IMR-90 (cell line): Measurements from ENCODE around the gene ATP2A3. TPM values are rescaled to one million over a fixed set of nuclear protein-coding genes. Genes with fewer than 3 reads are reported as not detected.

ENCODE experiments used
- ATAC-seq: fragments of 200-7000 bp; cut with Tn5 transposase; 2 replicates; pipeline ENCODE4 v1.9.1; 2020; ENCODE audit warnings: low read depth, mild to moderate bottlenecking, moderate library complexity
- BruUV-seq: library from RNA; stranded (reverse); fragments of 400-500 nt; replicated peaks from 2 replicates; lab custom pipeline; 2021; lab: Mats Ljungman, UMichigan
- CTCF ChIA-PET: fragments of 300-600 bp; formaldehyde crosslinking; extraction: SDS; loops from one replicate; lab custom pipeline; 2021; ENCODE audit warnings: antibody characterized with exemption; lab: Yijun Ruan, JAX
- POLR2A ChIA-PET: fragments of 300-600 bp; sonication (Branson Sonifier 250); formaldehyde crosslinking; loops from one replicate; lab custom pipeline; 2022; ENCODE audit warnings: antibody characterized with exemption; ENCODE audit not compliant: unreplicated experiment; lab: Charles Lee
- DNase-seq: peaks from one replicate; pipeline ENCODE4 v3.0.0; 2013
- H2AFZ ChIP-seq: replicated peaks from 2 replicates; pipeline ENCODE3; 2013; ENCODE audit warnings: low read length, mild to moderate bottlenecking; ENCODE audit not compliant: poor library complexity
- H2AK5ac ChIP-seq: 2 replicates; pipeline ENCODE4 v1.6.1; 2013; ENCODE audit warnings: low read depth, low read length, inconsistent platforms
- H2AK9ac ChIP-seq: replicated peaks from 2 replicates; pipeline ENCODE3; 2013; ENCODE audit warnings: mild to moderate bottlenecking, low read depth, low read length, moderate library complexity; ENCODE audit not compliant: poor library complexity
- H2BK120ac ChIP-seq: 2 replicates; pipeline ENCODE4 v1.6.1; 2013; ENCODE audit warnings: low read depth, low read length, inconsistent platforms
- H2BK15ac ChIP-seq: 3 replicates; pipeline ENCODE4 v1.6.1; 2013; ENCODE audit warnings: low read depth, low read length, inconsistent platforms
- H2BK20ac ChIP-seq: 2 replicates; pipeline ENCODE4 v1.6.1; 2013; ENCODE audit warnings: low read depth, mild to moderate bottlenecking, inconsistent platforms, low read length, moderate library complexity
- H2BK5ac ChIP-seq: 2 replicates; pipeline ENCODE4 v1.6.1; 2013; ENCODE audit warnings: mild to moderate bottlenecking, low read depth, low read length, inconsistent platforms; ENCODE audit not compliant: poor library complexity, severe bottlenecking
- H3K14ac ChIP-seq: replicated peaks from 2 replicates; pipeline ENCODE4 v1.6.1; 2013; ENCODE audit warnings: low read depth, low read length, inconsistent platforms
- H3K18ac ChIP-seq: 2 replicates; pipeline ENCODE4 v1.6.1; 2013; ENCODE audit warnings: low read depth, low read length, control low read depth
- H3K23ac ChIP-seq: 2 replicates; pipeline ENCODE4 v1.6.1; 2013; ENCODE audit warnings: low read depth, low read length, inconsistent platforms
- H3K27ac ChIP-seq: 2 replicates; pipeline ENCODE4 v1.5.1; 2013; ENCODE audit warnings: mild to moderate bottlenecking, control low read depth, low read length; ENCODE audit not compliant: insufficient read depth
- H3K27me3 ChIP-seq: 2 replicates; pipeline ENCODE4 v1.6.1; 2013; ENCODE audit warnings: low read length; ENCODE audit not compliant: control insufficient read depth, insufficient read depth
- H3K36me3 ChIP-seq: 2 replicates; pipeline ENCODE4 v1.6.1; 2013; ENCODE audit warnings: low read length, mixed read lengths; ENCODE audit not compliant: control insufficient read depth, insufficient read depth
- H3K4ac ChIP-seq: 2 replicates; pipeline ENCODE4 v1.6.1; 2013; ENCODE audit warnings: low read depth, low read length, inconsistent platforms
- H3K4me1 ChIP-seq: 2 replicates; pipeline ENCODE4 v1.6.1; 2013; ENCODE audit warnings: low read length, mixed read lengths; ENCODE audit not compliant: control insufficient read depth, insufficient read depth
- H3K4me2 ChIP-seq: 2 replicates; pipeline ENCODE4 v1.6.1; 2013; ENCODE audit warnings: low read depth, mild to moderate bottlenecking, control low read depth, low read length, moderate library complexity
- H3K4me3 ChIP-seq: 2 replicates; pipeline ENCODE4 v1.5.1; 2013; ENCODE audit warnings: low read depth, mild to moderate bottlenecking, control low read depth, low read length, moderate library complexity; ENCODE audit not compliant: insufficient read depth
- H3K56ac ChIP-seq: 2 replicates; pipeline ENCODE4 v1.6.1; 2013; ENCODE audit warnings: low read length, inconsistent platforms; ENCODE audit not compliant: insufficient read depth; ENCODE audit errors: extremely low read depth
- H3K79me1 ChIP-seq, 2 experiments: 2 replicates each; pipeline ENCODE4 v1.6.1; 2013; ENCODE audit warnings: low read length in 2 of 2, inconsistent platforms in 1 of 2, low read depth in 1 of 2
- H3K9ac ChIP-seq: 2 replicates; pipeline ENCODE4 v1.6.1; 2013; ENCODE audit warnings: low read depth, low read length, control low read depth
- H3K9me1 ChIP-seq: 2 replicates; pipeline ENCODE4 v1.6.1; 2013; ENCODE audit warnings: low read length, inconsistent platforms; ENCODE audit not compliant: insufficient read depth
- H3K9me3 ChIP-seq: 2 replicates; pipeline ENCODE4 v1.6.1; 2013; ENCODE audit warnings: low read length; ENCODE audit not compliant: control insufficient read depth, insufficient read depth
- H4K20me1 ChIP-seq: 2 replicates; pipeline ENCODE4 v1.6.1; 2013; ENCODE audit warnings: low read length, inconsistent platforms; ENCODE audit not compliant: insufficient read depth
- H4K5ac ChIP-seq: 2 replicates; pipeline ENCODE4 v1.6.1; 2013; ENCODE audit warnings: mild to moderate bottlenecking, low read depth, low read length, control low read depth
- H4K8ac ChIP-seq, 2 experiments: 2 replicates each; pipeline ENCODE4 v1.6.1; 2013; ENCODE audit warnings: low read depth in 2 of 2, low read length in 2 of 2, control low read depth in 1 of 2, inconsistent platforms in 1 of 2
- H4K91ac ChIP-seq: 2 replicates; pipeline ENCODE4 v1.6.1; 2013; ENCODE audit warnings: low read depth, low read length, inconsistent platforms; ENCODE audit not compliant: insufficient read depth
- BHLHE40 ChIP-seq: fragments of 150-350 bp; IDR thresholded peaks from 2 replicates; pipeline ENCODE4 v1.6.1; 2016; ENCODE audit warnings: mild to moderate bottlenecking, low read depth, low read length
- CHD1 ChIP-seq: IDR thresholded peaks from 2 replicates; pipeline ENCODE4 v1.6.1; 2012; ENCODE audit warnings: low read depth, low read length, improper control_type of control experiment
- CTCF ChIP-seq: conservative IDR thresholded peaks from 2 replicates; pipeline ENCODE4 v1.5.1; 2012; ENCODE audit warnings: mild to moderate bottlenecking, low read depth, low read length, improper control_type of control experiment
- MAZ ChIP-seq: IDR thresholded peaks from 2 replicates; pipeline ENCODE4 v1.6.1; 2012; ENCODE audit warnings: low read depth, mild to moderate bottlenecking, low read length, improper control_type of control experiment, moderate library complexity, borderline replicate concordance
- POLR2A ChIP-seq: IDR thresholded peaks from 2 replicates; pipeline ENCODE4 v1.6.1; 2012; ENCODE audit warnings: mild to moderate bottlenecking, low read depth, low read length
- RCOR1 ChIP-seq: IDR thresholded peaks from 2 replicates; pipeline ENCODE4 v1.6.1; 2012; ENCODE audit warnings: mild to moderate bottlenecking, low read length, improper control_type of control experiment; ENCODE audit not compliant: insufficient replicate concordance
- RFX5 ChIP-seq: IDR thresholded peaks from 2 replicates; pipeline ENCODE4 v1.8.0; 2012; ENCODE audit warnings: low read depth, mild to moderate bottlenecking, low read length, moderate library complexity
- WGBS, 2 experiments: methylation state at CpG; one replicate each; pipeline versions ENCODE4 v1.1.5 to v1.1.7; 2013; ENCODE audit warnings: missing lambda C conversion rate in 2 of 2; ENCODE audit not compliant: insufficient read length in 1 of 2; ENCODE audit errors: extremely low coverage in 2 of 2; 5-methylcytosine and 5-hydroxymethylcytosine counted together
- dilution Hi-C: fragments of 300-500 bp; cut with HindIII; formaldehyde crosslinking; loops from one replicate; pipeline ENCODE4 v1.14.3; 2018; ENCODE audit warnings: low sequenced_read_pairs; ENCODE audit not compliant: unreplicated experiment
- in situ Hi-C: fragments of 300-500 bp; cut with MboI; formaldehyde crosslinking; loops from 3 replicates; pipeline ENCODE4 v1.14.3; 2019; ENCODE audit warnings: low sequenced_read_pairs, inconsistent platforms, mixed read lengths
- intact Hi-C: fragments of 100-400 bp; cut with micrococcal nuclease; formaldehyde crosslinking; loops from 2 replicates; pipeline ENCODE4 v1.10.0; 2022
- polyA plus RNA-seq, 3 experiments: library from polyadenylated mRNA; depleted of rRNA; stranded (reverse); fragments of >200 nt; gene quantifications; 2 replicates each; pipeline ENCODE4 v1.2.3, GENCODE V29; 2012; ENCODE audit warnings: low replicate concordance in 1 of 3
- total RNA-seq: library from RNA; depleted of rRNA; stranded (reverse); fragments of >200 nt; gene quantifications from 2 replicates; pipeline ENCODE4 v1.2.3, GENCODE V29; 2012

The ATP2A3 gene
- total and polyA plus RNA-seq, 2 of the 4 experiments (the other 2 are of a cell fraction), result 0.18 to 0.63 TPM

- Histone ChIP-seq H3K27me3 (peaks cover 4% of the 10 kb centered on the region), H3K9ac (no peak overlapping the region), H3K9me1 (peaks cover 10% of the 10 kb centered on the region), H3K4me2 (no peak overlapping the region), H4K91ac (no peak overlapping the region), H2BK20ac (no peak overlapping the region), H3K56ac (no peak overlapping the region), H3K79me1 (no peaks in the 10 kb centered on the region), H3K9me3 (no peaks in the 10 kb centered on the region), H3K4ac (no peak overlapping the region), H3K4me3 (no peak overlapping the region), H2AK5ac (no peak overlapping the region; the same call in 1 of the 2 replicates), H2BK120ac (no peak overlapping the region), H3K27ac (no peak overlapping the region), H4K5ac (no peak overlapping the region), H3K18ac (no peak overlapping the region), H4K20me1 (no peaks in the 10 kb centered on the region; the same call in 1 of the 2 replicates), H3K14ac (no peak overlapping the region; the same call in 1 of the 2 replicates), H3K4me1 (peaks cover 14% of the 10 kb centered on the region), H2AK9ac (peak overlapping the region; percentile 45), H3K36me3 (no peaks in the 10 kb centered on the region), H2BK5ac (no peak overlapping the region), H3K23ac (no peak overlapping the region), H2BK15ac (no peak overlapping the region), H4K8ac (no peak overlapping the region), H2AFZ (no peak overlapping the region)
- 93% methylated on average over 7 of the region's 12 CpGs; no CpG with 5 or more reads in 1 of the 2 experiments for WGBS, 2 experiments
- dilution Hi-C loops, result no loop called here
- DNase-seq (no peak), ATAC-seq (no peak)
- BruUV-seq, result no TSS peak
- intact Hi-C loops, result no loop called here
- POLR2A ChIA-PET, result no interaction called here
- CTCF ChIA-PET, result no interaction called here
- TF ChIP-seq RFX5 (no peak), BHLHE40 (no peak), MAZ (no peak), CHD1 (no peak), RCOR1 (no peak), CTCF (no peak), POLR2A (no peak)
- in situ Hi-C loops, result no loop called here
Measured at GRCh38 chr17:3956983-3957382, 7.3 kb downstream of the ATP2A3 start.
